Suprapubic skin (tissue), 3 donors: Measurements from ENCODE around the gene ARHGAP20.

Experiments used
- EP300 ChIP-seq: sonication (generic); formaldehyde crosslinking; IDR thresholded peaks from one replicate; pipeline ENCODE4 v1.6.1; 2017; ENCODE audit warnings: antibody characterized with exemption
- POLR2A ChIP-seq, 2 donors: fragments of 450-650 bp; IDR thresholded peaks; one replicate each; pipeline ENCODE4 v1.6.1; 2017; ENCODE audit warnings: antibody characterized with exemption in 2 of 2, mild to moderate bottlenecking in 2 of 2, moderate library complexity in 2 of 2
- TF ChIP-seq, protein P1 (sequence below), 2 donors: fragments of 200-600 bp in 1 of 2; fragments of 450-650 bp in 1 of 2; sonication (generic) in 1 of 2; IDR thresholded peaks; one replicate each; pipeline ENCODE4 v1.5.1; 2016 to 2019; ENCODE audit warnings: antibody characterized with exemption in 2 of 2, mild to moderate bottlenecking in 1 of 2, moderate library complexity in 1 of 2

DNA sequence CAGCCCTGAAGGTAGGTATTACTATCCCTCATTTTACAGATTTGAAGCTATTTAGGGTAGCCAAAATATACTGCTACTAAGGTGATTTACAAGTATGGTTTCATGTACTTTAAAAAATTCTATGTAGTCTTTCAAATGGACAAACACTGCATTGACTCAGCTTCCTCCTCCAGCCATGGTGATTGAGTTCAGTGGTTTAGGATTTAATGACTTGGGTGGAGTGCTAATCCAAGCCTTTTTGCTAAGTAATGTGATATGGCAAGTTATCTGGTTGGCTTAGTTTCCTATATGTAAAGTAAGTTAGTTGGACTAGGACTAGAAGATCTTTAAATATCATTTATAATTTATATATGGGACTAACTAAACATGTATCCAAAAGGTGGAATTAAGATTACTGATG is 77.9 kb downstream of the ARHGAP20 start:
- TF ChIP-seq EP300 (no peak), POLR2A (IDR thresholded peaks at IDR 0.05) (no peak)
- TF ChIP-seq, protein P1, sequence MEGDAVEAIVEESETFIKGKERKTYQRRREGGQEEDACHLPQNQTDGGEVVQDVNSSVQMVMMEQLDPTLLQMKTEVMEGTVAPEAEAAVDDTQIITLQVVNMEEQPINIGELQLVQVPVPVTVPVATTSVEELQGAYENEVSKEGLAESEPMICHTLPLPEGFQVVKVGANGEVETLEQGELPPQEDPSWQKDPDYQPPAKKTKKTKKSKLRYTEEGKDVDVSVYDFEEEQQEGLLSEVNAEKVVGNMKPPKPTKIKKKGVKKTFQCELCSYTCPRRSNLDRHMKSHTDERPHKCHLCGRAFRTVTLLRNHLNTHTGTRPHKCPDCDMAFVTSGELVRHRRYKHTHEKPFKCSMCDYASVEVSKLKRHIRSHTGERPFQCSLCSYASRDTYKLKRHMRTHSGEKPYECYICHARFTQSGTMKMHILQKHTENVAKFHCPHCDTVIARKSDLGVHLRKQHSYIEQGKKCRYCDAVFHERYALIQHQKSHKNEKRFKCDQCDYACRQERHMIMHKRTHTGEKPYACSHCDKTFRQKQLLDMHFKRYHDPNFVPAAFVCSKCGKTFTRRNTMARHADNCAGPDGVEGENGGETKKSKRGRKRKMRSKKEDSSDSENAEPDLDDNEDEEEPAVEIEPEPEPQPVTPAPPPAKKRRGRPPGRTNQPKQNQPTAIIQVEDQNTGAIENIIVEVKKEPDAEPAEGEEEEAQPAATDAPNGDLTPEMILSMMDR (IDR thresholded peaks at IDR 0.05): no peak
